Right lung (tissue), 10 donors: ENCODE data around the gene MRPL10. TPM values are rescaled to one million over a fixed set of nuclear protein-coding genes. Genes with fewer than 3 reads are reported as not detected.

Experiments used
- DNase-seq, 2 donors: peaks; one replicate each; pipeline ENCODE4 v3.0.0-alpha.2; 2013
- long read RNA-seq, 8 donors: transcript quantifications; one replicate each; lab custom pipeline, GENCODE V29; 2026
- polyA plus RNA-seq, 5 donors: library from polyadenylated mRNA; unstranded; fragments of 120-200 nt; gene quantifications; one replicate each; pipeline versions ENCODE4 v1.2.1 to v1.2.3, GENCODE V29; 2013; ENCODE audit warnings: inconsistent platforms in 1 of 5, low replicate concordance in 1 of 5; ENCODE audit not compliant: insufficient read length in 5 of 5, insufficient read depth in 1 of 5

The MRPL10 gene
- polyA plus RNA-seq: 10 to 100 TPM; 45.2 to 51.7 (median 49.0) TPM
- long read RNA-seq, donor 1, transcript MRPL10-202 (5 exons, 1,725 nt): major isoform, 33 of 37 reads
- long read RNA-seq, donor 1, partial matches to known transcripts: 0 of 37 reads
- long read RNA-seq, donor 1, other reads (novel, unspliced or antisense): 0 of 37 reads
- long read RNA-seq, donor 2, transcript MRPL10-202 (5 exons, 1,725 nt): major isoform, 20 of 21 reads
- long read RNA-seq, donor 2, partial matches to known transcripts: 0 of 21 reads
- long read RNA-seq, donor 2, other reads (novel, unspliced or antisense): 0 of 21 reads
- long read RNA-seq, donor 3, transcript MRPL10-202 (5 exons, 1,725 nt): major isoform, 18 of 24 reads
- long read RNA-seq, donor 3, partial matches to known transcripts: 5 of 24 reads
- long read RNA-seq, donor 3, other reads (novel, unspliced or antisense): 0 of 24 reads
- long read RNA-seq, donor 4, transcript MRPL10-202 (5 exons, 1,725 nt): major isoform, 14 of 17 reads
- long read RNA-seq, donor 4, partial matches to known transcripts: 0 of 17 reads
- long read RNA-seq, donor 4, other reads (novel, unspliced or antisense): 0 of 17 reads
- long read RNA-seq, donor 5, transcript MRPL10-202 (5 exons, 1,725 nt): major isoform, 23 of 26 reads
- long read RNA-seq, donor 5, partial matches to known transcripts: 0 of 26 reads
- long read RNA-seq, donor 5, other reads (novel, unspliced or antisense): 0 of 26 reads
- long read RNA-seq, donor 6, transcript MRPL10-202 (5 exons, 1,725 nt): major isoform, 35 of 35 reads
- long read RNA-seq, donor 6, partial matches to known transcripts: 0 of 35 reads
- long read RNA-seq, donor 6, other reads (novel, unspliced or antisense): 0 of 35 reads
- long read RNA-seq, donor 7, transcript MRPL10-202 (5 exons, 1,725 nt): major isoform, 14 of 15 reads
- long read RNA-seq, donor 7, partial matches to known transcripts: 0 of 15 reads
- long read RNA-seq, donor 7, other reads (novel, unspliced or antisense): 0 of 15 reads
- long read RNA-seq, donor 8, transcript MRPL10-202 (5 exons, 1,725 nt): major isoform, 11 of 12 reads
- long read RNA-seq, donor 8, partial matches to known transcripts: 0 of 12 reads
- long read RNA-seq, donor 8, other reads (novel, unspliced or antisense): 0 of 12 reads

- peak; percentile 94 to 95 for DNase-seq
Observed at GRCh38 chr17:47831003-47831933, at the start of gene MRPL10, which contains the start of gene LRRC46. Gene MRPL10, minus strand, starts transcription at chr17:47831541. Its CDS starts 30 bp downstream, at chr17:47831511. Gene LRRC46, plus strand, starts transcription at chr17:47831670. Its CDS starts 320 bp downstream, at chr17:47831990.

- no peak for DNase-seq
Observed at GRCh38 chr17:47879776-47880454, 48.6 kb upstream of the MRPL10 start.

- no peak for DNase-seq
Observed at GRCh38 chr17:47879028-47879585, 47.8 kb upstream of the MRPL10 start.

DNA sequence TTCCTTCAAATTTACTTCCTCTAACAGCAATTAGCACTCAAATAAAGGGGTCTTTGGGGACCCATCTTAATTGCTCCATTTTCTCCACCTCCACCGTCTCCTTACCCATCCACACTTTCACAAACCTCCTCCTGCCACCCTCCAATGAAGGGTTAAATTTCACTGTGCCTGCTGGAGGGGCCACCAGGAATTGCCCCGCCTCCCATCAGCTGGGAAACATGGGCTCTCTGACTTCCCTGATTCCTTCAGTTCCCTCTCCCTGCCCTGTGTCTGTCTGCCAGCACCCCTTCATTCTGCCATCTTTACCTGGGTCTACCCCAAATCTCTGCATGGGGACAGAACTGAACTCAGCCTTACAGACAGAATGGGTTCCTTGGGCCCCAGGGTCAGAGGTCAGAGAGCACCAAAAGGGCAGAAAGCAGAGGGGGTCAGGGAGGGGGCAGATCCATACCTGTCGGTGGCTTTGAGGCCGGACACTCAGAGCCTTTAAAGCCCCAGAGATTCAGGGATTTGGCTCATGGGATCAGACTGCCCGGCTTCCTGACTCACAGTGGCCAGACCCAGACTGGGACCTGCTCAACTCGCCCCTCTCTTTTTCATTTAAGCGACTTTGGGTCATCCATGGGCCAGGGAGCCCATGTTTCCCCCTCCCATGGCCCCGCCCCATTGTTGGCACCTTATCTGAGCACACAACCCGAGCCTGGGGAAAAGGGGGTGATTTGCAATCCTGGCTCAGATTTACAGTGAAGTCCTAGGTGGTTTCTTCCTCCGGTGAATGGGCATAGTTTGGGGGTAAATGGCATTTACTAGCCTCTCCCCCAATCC lies 47.1 kb upstream of the MRPL10 start:
- no peak for DNase-seq

- no peak for DNase-seq
Observed at GRCh38 chr17:47877368-47878034, 46.2 kb upstream of the MRPL10 start.

DNA sequence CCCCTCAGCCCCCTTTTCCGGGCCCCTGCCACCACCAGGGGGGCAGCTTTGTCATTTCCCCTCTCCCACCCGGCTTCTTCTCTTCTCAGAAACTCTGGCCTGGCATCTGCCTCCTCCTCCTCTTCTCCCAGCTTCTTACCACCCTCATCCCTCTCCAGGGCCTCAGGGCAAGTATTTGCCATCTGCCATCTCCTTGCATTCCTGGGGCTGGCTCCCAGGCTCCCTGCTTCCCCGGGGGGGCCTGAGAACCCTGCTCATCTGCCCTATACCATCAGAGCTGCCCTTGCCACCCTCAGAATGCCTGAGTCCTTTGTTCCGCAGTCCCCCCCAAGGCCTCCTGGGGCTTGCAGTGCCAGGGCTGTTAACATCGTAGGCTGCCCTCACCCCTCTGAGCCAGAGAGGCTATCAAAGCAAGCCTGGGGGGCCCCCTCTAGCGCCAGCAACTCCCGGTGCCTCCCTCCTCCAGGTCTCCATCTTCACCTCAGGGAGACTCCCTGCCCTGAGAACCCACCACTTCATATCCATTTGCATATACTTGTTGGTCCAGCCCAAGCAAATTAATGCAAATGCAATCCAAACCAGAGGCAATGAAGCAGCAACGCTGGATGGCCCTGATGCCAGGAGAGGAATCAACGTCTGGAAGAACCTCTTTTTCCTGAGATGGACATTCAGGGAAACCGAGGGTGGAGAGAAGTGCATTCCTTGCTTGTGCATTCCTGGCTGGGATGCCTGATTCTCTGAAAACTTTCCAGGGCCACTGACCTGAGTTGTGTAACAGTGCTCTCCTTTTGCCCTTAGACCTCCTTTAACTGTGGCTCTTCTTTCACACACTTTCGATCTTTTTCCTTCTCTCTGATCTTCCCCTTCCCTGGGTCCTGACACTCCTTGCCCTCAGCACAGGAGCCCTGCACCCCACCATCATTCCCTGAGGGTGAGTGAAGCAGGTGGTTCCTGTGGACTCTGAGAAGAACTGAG lies 44.0 kb upstream of the MRPL10 start:
- no peak for DNase-seq

GRCh38 chr17:47873200-47874090 lies 42.1 kb upstream of the MRPL10 start:
- no peak for DNase-seq

- no peak for DNase-seq
Observed at GRCh38 chr17:47872651-47873161, 41.4 kb upstream of the MRPL10 start.

DNA sequence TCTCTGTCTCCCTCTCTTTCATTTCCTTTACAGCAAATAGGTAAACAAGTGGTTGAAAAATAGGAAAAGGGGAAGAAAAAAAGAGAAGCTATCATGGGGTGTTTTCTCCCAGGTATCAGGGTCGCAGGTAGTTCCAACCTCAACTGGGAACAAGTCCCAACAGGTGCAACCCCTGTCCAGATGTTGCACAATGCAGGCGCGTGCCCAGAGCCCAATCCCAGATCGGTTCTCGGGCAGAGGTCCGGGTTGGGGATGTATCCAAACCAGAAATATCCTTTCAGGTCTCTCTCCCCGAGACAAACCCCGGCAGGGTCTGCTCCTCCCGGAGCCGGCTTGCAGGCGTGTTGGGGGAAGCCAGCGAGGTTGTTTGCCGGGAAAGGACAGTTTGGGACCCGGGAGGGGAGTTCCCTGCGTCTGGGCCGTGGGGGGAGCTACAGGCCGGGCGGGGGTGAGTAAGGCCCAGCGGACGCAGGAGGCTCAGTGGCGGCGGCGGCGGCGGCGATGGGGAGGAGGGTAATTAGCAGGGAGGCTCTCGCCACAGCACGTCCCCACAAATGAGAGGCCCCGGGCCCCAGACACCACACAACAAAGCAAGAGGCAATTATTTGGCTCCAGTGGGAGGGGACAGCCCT lies 40.8 kb upstream of the MRPL10 start:
- DNase-seq: no peak

- no peak for DNase-seq
Observed at GRCh38 chr17:47871048-47871447, 39.7 kb upstream of the MRPL10 start.

GRCh38 chr17:47870056-47870455 lies 38.7 kb upstream of the MRPL10 start:
- DNase-seq: no peak

- DNase-seq: no peak
Observed at GRCh38 chr17:47869114-47869513, 37.8 kb upstream of the MRPL10 start.

DNA sequence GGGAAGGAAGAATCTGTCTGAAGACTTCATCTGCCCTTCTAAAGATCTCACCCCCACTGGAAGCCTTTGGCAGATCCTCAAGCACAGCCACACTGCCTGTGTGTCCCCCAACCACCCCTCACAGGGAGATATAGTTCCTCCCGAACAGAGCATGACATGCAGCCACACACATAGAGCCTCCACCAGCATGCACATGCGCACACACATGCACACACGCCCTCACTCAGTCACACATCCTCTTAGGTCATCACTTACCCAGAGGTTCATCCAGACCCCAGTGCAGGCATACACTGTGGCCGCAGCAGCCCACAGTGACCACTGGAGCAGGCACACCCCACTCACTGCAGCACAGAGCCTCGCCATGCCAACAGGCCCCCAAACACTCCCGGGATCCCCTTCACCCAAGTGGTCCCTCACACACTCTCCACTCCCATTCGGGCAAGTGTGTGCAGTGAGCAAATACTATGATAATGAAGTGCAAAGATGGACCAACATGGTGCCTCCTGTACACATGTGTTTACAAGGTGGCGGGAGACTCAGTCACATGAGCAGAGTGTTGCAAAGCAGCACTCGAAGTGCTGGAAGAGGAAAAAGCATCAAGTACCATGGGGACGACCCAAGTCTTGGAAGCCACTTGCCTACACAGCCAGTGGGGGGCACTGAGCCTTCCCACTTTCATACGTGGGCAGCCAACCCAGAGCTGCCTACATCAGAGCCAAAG lies 36.6 kb upstream of the MRPL10 start:
- no peak for DNase-seq

DNA sequence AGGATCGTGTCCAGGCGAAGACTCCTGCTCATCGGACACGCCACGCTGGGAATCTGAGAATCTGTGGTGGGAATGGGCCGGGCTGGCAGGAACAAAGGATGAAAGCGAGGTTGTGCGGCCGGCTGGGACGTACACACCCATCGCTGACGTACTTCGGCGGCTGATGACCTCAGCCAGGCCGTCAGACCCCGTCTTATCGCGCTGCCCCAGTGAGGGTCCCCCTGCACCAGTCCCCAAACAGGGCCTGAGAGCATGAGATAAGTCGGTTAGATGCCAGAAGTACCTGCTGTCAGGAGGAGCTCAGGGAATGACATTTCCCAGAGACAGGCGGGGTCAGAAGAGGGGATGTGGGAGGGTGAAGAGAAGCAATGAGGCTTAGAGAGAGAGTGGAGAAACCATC lies 35.6 kb upstream of the MRPL10 start:
- DNase-seq: no peak

GRCh38 chr17:47864791-47865216 lies 33.5 kb upstream of the MRPL10 start:
- DNase-seq: no peak
